GM10248 (cell line): ENCODE data around the gene CACNA1I.

Source experiments
- CTCF ChIA-PET: fragments of 300-600 bp; sonication (Branson Sonifier 250); formaldehyde crosslinking; extraction: SDS; loops from one replicate; lab custom pipeline; 2021; ENCODE audit warnings: antibody characterized with exemption; lab: Yijun Ruan, JAX
- POLR2A ChIA-PET: fragments of 350-650 bp; sonication (Branson Sonifier 250); formaldehyde crosslinking; extraction: SDS; loops from one replicate; lab custom pipeline; 2020; ENCODE audit warnings: antibody characterized with exemption; lab: Yijun Ruan, JAX
- DNase-seq: peaks from one replicate; pipeline ENCODE4 v3.0.0; 2012; ENCODE audit errors: extremely low spot score
- TF ChIP-seq, protein P1 (sequence below): IDR thresholded peaks from 2 replicates; pipeline ENCODE4 v1.5.1; 2012; ENCODE audit warnings: mild to moderate bottlenecking, low read depth; ENCODE audit errors: extremely low read depth, missing control alignments, control extremely low read depth

CACNA1I gene

DNA sequence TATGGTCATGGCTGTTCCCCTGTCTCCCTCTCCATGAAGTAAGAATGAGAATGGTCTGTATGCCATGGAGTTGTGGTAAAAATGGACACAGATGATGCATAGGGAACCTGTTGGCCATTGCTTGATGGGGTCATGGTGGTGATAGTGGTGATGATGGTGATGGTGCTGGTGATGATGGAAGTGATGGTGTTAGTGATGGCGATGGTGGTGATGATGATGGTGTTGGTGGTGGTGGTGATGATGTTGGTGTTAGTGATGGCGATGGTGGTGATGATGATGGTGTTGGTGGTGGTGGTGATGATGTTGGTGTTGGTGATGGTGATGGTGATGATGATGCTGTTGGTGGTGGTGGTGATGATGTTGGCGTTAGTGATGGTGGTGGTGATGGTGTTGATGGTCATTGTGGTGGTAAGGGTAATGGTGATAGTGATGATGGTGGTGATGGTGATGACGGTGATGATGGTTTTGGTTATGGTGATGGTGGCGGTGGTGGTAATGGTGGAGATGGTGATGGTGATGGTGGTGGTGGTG is 5.1 kb upstream of the CACNA1I start:
- ChIA-PET CTCF (interaction anchor here (1.2 kb wide), 1 partner anchor 31 kb away, joined by 3 read pairs; no protein-coding TSS in a partner anchor), POLR2A (no interaction called here)
- TF ChIP-seq, protein P1, sequence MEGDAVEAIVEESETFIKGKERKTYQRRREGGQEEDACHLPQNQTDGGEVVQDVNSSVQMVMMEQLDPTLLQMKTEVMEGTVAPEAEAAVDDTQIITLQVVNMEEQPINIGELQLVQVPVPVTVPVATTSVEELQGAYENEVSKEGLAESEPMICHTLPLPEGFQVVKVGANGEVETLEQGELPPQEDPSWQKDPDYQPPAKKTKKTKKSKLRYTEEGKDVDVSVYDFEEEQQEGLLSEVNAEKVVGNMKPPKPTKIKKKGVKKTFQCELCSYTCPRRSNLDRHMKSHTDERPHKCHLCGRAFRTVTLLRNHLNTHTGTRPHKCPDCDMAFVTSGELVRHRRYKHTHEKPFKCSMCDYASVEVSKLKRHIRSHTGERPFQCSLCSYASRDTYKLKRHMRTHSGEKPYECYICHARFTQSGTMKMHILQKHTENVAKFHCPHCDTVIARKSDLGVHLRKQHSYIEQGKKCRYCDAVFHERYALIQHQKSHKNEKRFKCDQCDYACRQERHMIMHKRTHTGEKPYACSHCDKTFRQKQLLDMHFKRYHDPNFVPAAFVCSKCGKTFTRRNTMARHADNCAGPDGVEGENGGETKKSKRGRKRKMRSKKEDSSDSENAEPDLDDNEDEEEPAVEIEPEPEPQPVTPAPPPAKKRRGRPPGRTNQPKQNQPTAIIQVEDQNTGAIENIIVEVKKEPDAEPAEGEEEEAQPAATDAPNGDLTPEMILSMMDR: no peak
- no peak for DNase-seq

DNA sequence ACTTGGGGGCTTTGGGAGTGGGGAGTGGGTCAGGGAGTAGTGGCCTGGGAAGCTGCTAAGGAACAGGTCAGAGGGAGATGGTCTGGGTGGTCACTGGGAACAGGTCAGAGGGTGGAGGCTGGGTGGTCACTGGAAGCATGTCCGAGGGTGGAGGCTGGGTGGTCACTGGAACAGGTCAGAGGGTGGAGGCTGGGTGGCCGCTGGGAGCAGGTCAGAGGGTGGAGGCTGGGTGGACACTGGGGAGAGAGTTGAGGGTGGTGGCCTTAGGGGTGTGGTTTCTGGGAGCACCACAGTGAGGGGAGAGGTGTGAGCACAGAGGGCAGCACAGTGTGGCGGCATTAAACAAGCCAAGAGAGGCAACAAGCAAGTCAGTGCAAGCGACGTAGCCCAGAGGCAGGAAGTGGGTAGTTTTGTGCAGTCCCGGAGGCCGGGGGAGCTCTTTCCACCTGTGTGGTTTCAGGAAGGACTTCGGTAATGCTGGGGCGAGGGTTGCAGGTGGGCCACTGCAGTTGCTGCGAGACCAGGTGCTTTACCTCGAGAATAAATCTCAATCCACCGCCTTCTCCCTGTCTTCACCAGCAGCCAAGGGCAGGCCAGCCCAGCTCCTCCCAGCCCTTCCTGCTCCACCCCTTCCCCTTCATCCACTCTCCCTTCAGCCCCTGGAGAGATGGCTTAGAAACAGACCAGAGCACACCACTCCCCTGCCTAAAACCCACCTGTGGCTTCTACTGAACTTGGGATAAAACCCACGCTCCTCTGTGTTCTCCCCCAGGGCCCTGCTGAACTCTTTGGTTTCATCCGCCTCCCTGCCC is 3.2 kb upstream of the CACNA1I start:
- ChIA-PET CTCF (interaction anchor here (0.7 kb wide), 1 partner anchor 458 kb away, joined by 4 read pairs; no protein-coding TSS in a partner anchor), POLR2A (no interaction called here)
- no peak for DNase-seq
- TF ChIP-seq, protein P1: no peak

DNA sequence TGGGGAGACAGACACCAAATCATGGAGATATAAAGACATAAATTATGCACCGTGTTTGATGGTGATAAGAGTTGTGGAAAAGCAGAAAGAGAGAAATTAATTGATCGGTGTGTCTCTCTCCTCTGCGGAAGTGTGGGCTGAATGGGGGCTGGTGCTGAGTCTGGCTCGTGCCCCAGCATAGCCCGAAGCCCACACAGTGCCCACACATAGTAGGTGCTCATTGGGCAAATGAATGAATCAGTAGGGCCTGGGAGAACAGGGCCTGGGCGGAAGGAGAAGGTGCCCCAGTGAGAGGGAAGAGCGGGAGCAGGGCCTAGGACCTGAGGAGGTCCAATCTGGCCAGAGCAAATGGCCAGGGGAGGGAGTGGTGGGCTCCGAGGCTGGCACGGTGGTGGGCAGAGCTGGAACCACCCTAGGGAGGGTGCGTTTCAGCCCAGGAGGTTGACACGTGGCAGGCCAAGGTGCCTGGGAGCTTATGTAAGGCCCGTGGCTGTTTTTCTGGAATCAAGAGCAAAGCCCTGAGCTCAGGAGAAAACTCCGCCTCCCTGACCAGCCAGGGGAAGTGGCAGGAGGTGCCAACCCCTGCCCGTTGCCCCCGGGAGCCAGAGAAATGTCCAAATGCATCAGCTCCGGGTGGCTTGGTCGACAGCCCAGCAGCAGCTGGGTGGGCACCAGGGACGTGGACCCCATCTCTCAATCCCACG is 2.1 kb upstream of the CACNA1I start:
- ChIA-PET POLR2A (no interaction called here), CTCF (no interaction called here)
- DNase-seq: no peak
- TF ChIP-seq, protein P1: no peak

DNA sequence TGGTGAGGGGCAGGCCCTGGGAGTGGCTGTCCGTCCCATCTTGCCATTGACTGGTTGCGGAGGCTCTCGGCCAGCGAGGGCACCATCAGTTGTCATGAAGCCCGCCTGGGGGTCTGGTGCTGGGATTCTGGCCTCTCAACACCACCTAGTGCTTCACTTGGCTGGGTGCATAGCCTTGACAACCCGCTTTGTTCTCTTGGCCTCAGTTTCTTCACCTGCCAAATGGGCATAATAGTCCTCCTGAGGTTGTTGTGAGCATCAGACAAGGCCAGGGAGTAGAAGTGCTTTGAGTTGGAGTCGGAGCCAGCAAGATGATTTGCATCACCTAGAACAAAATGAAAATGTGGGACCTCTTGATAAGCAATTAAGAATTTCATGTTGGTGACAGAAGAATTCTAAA is 1.5 kb upstream of the CACNA1I start:
- DNase-seq: no peak
- TF ChIP-seq, protein P1: no peak
- POLR2A ChIA-PET: no interaction called here
- CTCF ChIA-PET: no interaction called here

GRCh38 chr22:39570226-39570625 is 327 bp upstream of the CACNA1I start:
- DNase-seq: no peak
- POLR2A ChIA-PET: no interaction called here
- CTCF ChIA-PET: interaction anchor here (2.3 kb wide), 1 partner anchor 455 kb away, joined by 8 read pairs; no protein-coding TSS in a partner anchor
- TF ChIP-seq, protein P1: no peak

- no peak for DNase-seq
- POLR2A ChIA-PET: no interaction called here
- TF ChIP-seq, protein P1: no peak
- CTCF ChIA-PET: interaction anchor here (2.3 kb wide), 1 partner anchor 453 kb away, joined by 8 read pairs; no protein-coding TSS in a partner anchor
Observed at GRCh38 chr22:39571538-39571937, 985 bp downstream of the CACNA1I start.
